ENCODE measurements around the gene SEC23IP.
"Not testable (repeated sequence)": the region's sequence is repeated elsewhere in the genome, so short reads cannot be mapped to it uniquely, and the experiment has no call there.

Gene SEC23IP

GRCh38 chr10:119872860-119873681 is 19.5 kb upstream of the SEC23IP start:
- in situ Hi-C loops (cut with HindIII; ENCODE audit: low pct_ligation_motif_present, low pct_unique_long_range_greater_than_20kb, low sequenced_read_pairs), result no loop called here
- peak; percentile 88 for DNase-seq

- DNase-seq, result no peak
- in situ Hi-C loops (cut with HindIII; ENCODE audit: low pct_ligation_motif_present, low pct_unique_long_range_greater_than_20kb, low sequenced_read_pairs), result no loop called here
Measured at GRCh38 chr10:119878524-119878923, 14.0 kb upstream of the SEC23IP start.

- in situ Hi-C loops (cut with HindIII; ENCODE audit: low pct_ligation_motif_present, low pct_unique_long_range_greater_than_20kb, low sequenced_read_pairs); DNase-seq: not testable (repeated sequence)
Measured at GRCh38 chr10:119883901-119884611, 8.5 kb upstream of the SEC23IP start.

- DNase-seq; in situ Hi-C loops (cut with HindIII; ENCODE audit: low pct_ligation_motif_present, low pct_unique_long_range_greater_than_20kb, low sequenced_read_pairs): not testable (repeated sequence)
Measured at GRCh38 chr10:119886070-119886469, 6.5 kb upstream of the SEC23IP start.

GRCh38 chr10:119888715-119889114 is 3.8 kb upstream of the SEC23IP start:
- in situ Hi-C loops (cut with HindIII; ENCODE audit: low pct_ligation_motif_present, low pct_unique_long_range_greater_than_20kb, low sequenced_read_pairs); DNase-seq: not testable (repeated sequence)

- DNase-seq; in situ Hi-C loops (cut with HindIII; ENCODE audit: low pct_ligation_motif_present, low pct_unique_long_range_greater_than_20kb, low sequenced_read_pairs): not testable (repeated sequence)
Measured at GRCh38 chr10:119889201-119889600, 3.3 kb upstream of the SEC23IP start.

GRCh38 chr10:119890307-119890706 is 2.2 kb upstream of the SEC23IP start:
- in situ Hi-C loops (cut with HindIII; ENCODE audit: low pct_ligation_motif_present, low pct_unique_long_range_greater_than_20kb, low sequenced_read_pairs); DNase-seq: not testable (repeated sequence)

- DNase-seq; in situ Hi-C loops (cut with HindIII; ENCODE audit: low pct_ligation_motif_present, low pct_unique_long_range_greater_than_20kb, low sequenced_read_pairs): not testable (repeated sequence)
Measured at GRCh38 chr10:119891849-119892187, 712 bp upstream of the SEC23IP start.

- DNase-seq, result peak; percentile 11
- in situ Hi-C loops (cut with HindIII; ENCODE audit: low pct_ligation_motif_present, low pct_unique_long_range_greater_than_20kb, low sequenced_read_pairs), result no loop called here
Measured at GRCh38 chr10:119893074-119893473, 544 bp downstream of the SEC23IP start.

GRCh38 chr10:119893845-119894427 is 1.4 kb downstream of the SEC23IP start:
- DNase-seq, result no peak
- in situ Hi-C loops (cut with HindIII; ENCODE audit: low pct_ligation_motif_present, low pct_unique_long_range_greater_than_20kb, low sequenced_read_pairs), result no loop called here

GRCh38 chr10:119896061-119896655 is 3.6 kb downstream of the SEC23IP start:
- no peak for DNase-seq
- in situ Hi-C loops (cut with HindIII; ENCODE audit: low pct_ligation_motif_present, low pct_unique_long_range_greater_than_20kb, low sequenced_read_pairs), result no loop called here

GRCh38 chr10:119896937-119897770 is 4.6 kb downstream of the SEC23IP start:
- DNase-seq, result no peak
- in situ Hi-C loops (cut with HindIII; ENCODE audit: low pct_ligation_motif_present, low pct_unique_long_range_greater_than_20kb, low sequenced_read_pairs), result no loop called here

- DNase-seq, result no peak
- in situ Hi-C loops (cut with HindIII; ENCODE audit: low pct_ligation_motif_present, low pct_unique_long_range_greater_than_20kb, low sequenced_read_pairs), result no loop called here
Measured at GRCh38 chr10:119898577-119898976, 6.0 kb downstream of the SEC23IP start.

- in situ Hi-C loops (cut with HindIII; ENCODE audit: low pct_ligation_motif_present, low pct_unique_long_range_greater_than_20kb, low sequenced_read_pairs), result no loop called here
- DNase-seq, result no peak
Measured at GRCh38 chr10:119903946-119904666, 11.6 kb downstream of the SEC23IP start.

- DNase-seq; in situ Hi-C loops (cut with HindIII; ENCODE audit: low pct_ligation_motif_present, low pct_unique_long_range_greater_than_20kb, low sequenced_read_pairs): not testable (repeated sequence)
Measured at GRCh38 chr10:119907695-119908094, 15.2 kb downstream of the SEC23IP start.

GRCh38 chr10:119908166-119908565 is 15.6 kb downstream of the SEC23IP start:
- in situ Hi-C loops (cut with HindIII; ENCODE audit: low pct_ligation_motif_present, low pct_unique_long_range_greater_than_20kb, low sequenced_read_pairs), result no loop called here
- DNase-seq, result no peak

- no peak for DNase-seq
- in situ Hi-C loops (cut with HindIII; ENCODE audit: low pct_ligation_motif_present, low pct_unique_long_range_greater_than_20kb, low sequenced_read_pairs), result no loop called here
Measured at GRCh38 chr10:119910689-119911088, 18.2 kb downstream of the SEC23IP start.

GRCh38 chr10:119917777-119918176 is 25.2 kb downstream of the SEC23IP start:
- in situ Hi-C loops (cut with HindIII; ENCODE audit: low pct_ligation_motif_present, low pct_unique_long_range_greater_than_20kb, low sequenced_read_pairs), result no loop called here
- DNase-seq, result peak; percentile 16
